ENCODE measurements around the gene MBLAC1.

Gene MBLAC1

GRCh38 chr7:100126931-100127865 lies at the start of gene MBLAC1:
Gene MBLAC1, plus strand, starts transcription at chr7:100126967. Its CDS starts 429 bp downstream, at chr7:100127396.
- no peak for TF ChIP-seq CSDC2 (CRISPR knock-in tag; IDR thresholded peaks at IDR 0.05)
- TF ChIP-seq PATZ1 (CRISPR knock-in tag; IDR thresholded peaks at IDR 0.05; ENCODE audit: borderline replicate concordance): peak; percentile 49
- peak; percentile 60; the same call in 1 of the 2 replicates for TF ChIP-seq ZFP30 (CRISPR knock-in tag; IDR thresholded peaks at IDR 0.05)
- TF ChIP-seq POU6F1 (CRISPR knock-in tag; IDR thresholded peaks at IDR 0.05; ENCODE audit: borderline replicate concordance, low read depth): 0 out of 2 replicates have a peak, but pooled peaks have one; percentile 52
- peak; percentile 52; the same call in 1 of the 2 replicates for TF ChIP-seq ZNF8 (CRISPR knock-in tag; IDR thresholded peaks at IDR 0.05)
- peak; percentile 68; the same call in 1 of the 2 replicates for TF ChIP-seq ZNF70 (CRISPR knock-in tag; IDR thresholded peaks at IDR 0.05)
- peak; percentile 85 for ATAC-seq

GRCh38 chr7:100077205-100077604 lies 49.6 kb upstream of the MBLAC1 start:
- no peak for ATAC-seq
- TF ChIP-seq ZNF8 (CRISPR knock-in tag; IDR thresholded peaks at IDR 0.05): no peak
- TF ChIP-seq TSHZ2 (CRISPR knock-in tag; IDR thresholded peaks at IDR 0.05): no peak
- TF ChIP-seq ZNF70 (CRISPR knock-in tag; IDR thresholded peaks at IDR 0.05): no peak
- no peak for TF ChIP-seq ARNTL (CRISPR knock-in tag; IDR thresholded peaks at IDR 0.05; ENCODE audit: borderline replicate concordance, low read depth)
- TF ChIP-seq PPARA (CRISPR knock-in tag; IDR thresholded peaks at IDR 0.05; ENCODE audit: borderline replicate concordance): no peak
- TF ChIP-seq ZNF565 (CRISPR knock-in tag; conservative IDR thresholded peaks at IDR 0.05; ENCODE audit: low read depth): no peak
- no peak for TF ChIP-seq TOX (CRISPR knock-in tag; IDR thresholded peaks at IDR 0.05; ENCODE audit: borderline replicate concordance)
- no peak for TF ChIP-seq TCF4 (CRISPR knock-in tag; IDR thresholded peaks at IDR 0.05; ENCODE audit: borderline replicate concordance)

- no peak for ATAC-seq
- TF ChIP-seq PPARA (CRISPR knock-in tag; IDR thresholded peaks at IDR 0.05; ENCODE audit: borderline replicate concordance) (no peak), ZC3H10 (CRISPR knock-in tag; IDR thresholded peaks at IDR 0.05) (no peak), RARB (CRISPR knock-in tag; IDR thresholded peaks at IDR 0.05) (no peak), CREB5 (CRISPR knock-in tag; IDR thresholded peaks at IDR 0.05; ENCODE audit: low read depth) (no peak)
Observed at GRCh38 chr7:100079024-100079560, 47.7 kb upstream of the MBLAC1 start.

GRCh38 chr7:100080907-100081534 lies 45.7 kb upstream of the MBLAC1 start:
- peak; percentile 56 for ATAC-seq

More at GRCh38 chr7:100080907-100081534, 45.7 kb upstream of the MBLAC1 start:
- TF ChIP-seq ZNF70 (CRISPR knock-in tag; IDR thresholded peaks at IDR 0.05) (0 out of 2 replicates have a peak, but pooled peaks have one; percentile 38), OSR1 (CRISPR knock-in tag; IDR thresholded peaks at IDR 0.05) (no peak), CSRNP3 (CRISPR knock-in tag; IDR thresholded peaks at IDR 0.05) (0 out of 2 replicates have a peak, but pooled peaks have one; percentile 44), PATZ1 (CRISPR knock-in tag; IDR thresholded peaks at IDR 0.05; ENCODE audit: borderline replicate concordance) (no peak)

All from SK-N-SH treated with all-trans-retinoic acid at 6 μM for 48 hours (cell line).